T-helper 1 cell (primary cell): ENCODE measurements around the gene CNTNAP1.
"Not testable (repeated sequence)": the region's sequence is repeated elsewhere in the genome, so short reads cannot be mapped to it uniquely, and the experiment has no call there.

Experiments used
- DNase-seq, 5 donors: peaks; one replicate each; pipeline ENCODE4 v3.0.0-alpha.2; 2012 to 2020

The CNTNAP1 gene

DNA sequence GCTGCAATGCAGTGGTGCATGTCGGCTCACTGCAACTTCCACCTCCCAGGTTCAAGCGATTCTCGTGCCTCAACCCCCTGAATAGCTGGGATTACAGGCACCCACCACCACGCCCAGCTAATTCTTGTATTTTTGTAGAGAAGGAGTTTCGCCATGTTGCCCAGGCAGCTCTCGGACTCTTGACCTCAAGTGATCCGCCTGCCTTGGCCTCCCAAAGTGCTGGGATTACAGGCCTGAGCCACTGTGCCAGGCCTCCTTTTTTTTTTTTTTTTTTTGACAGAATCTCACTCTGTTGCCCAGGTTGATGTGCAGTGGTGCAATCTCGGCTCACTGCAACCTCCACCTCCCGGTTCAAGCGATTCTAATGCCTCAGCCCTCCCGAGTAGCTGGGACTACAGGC is 60.6 kb downstream of the CNTNAP1 start:
- not testable (repeated sequence) for DNase-seq

GRCh38 chr17:42743595-42744282 is 61.4 kb downstream of the CNTNAP1 start:
- DNase-seq: no peak

GRCh38 chr17:42744283-42744805 is 62.0 kb downstream of the CNTNAP1 start:
- DNase-seq: peak; percentile 56 to 67 (median 62)

DNA sequence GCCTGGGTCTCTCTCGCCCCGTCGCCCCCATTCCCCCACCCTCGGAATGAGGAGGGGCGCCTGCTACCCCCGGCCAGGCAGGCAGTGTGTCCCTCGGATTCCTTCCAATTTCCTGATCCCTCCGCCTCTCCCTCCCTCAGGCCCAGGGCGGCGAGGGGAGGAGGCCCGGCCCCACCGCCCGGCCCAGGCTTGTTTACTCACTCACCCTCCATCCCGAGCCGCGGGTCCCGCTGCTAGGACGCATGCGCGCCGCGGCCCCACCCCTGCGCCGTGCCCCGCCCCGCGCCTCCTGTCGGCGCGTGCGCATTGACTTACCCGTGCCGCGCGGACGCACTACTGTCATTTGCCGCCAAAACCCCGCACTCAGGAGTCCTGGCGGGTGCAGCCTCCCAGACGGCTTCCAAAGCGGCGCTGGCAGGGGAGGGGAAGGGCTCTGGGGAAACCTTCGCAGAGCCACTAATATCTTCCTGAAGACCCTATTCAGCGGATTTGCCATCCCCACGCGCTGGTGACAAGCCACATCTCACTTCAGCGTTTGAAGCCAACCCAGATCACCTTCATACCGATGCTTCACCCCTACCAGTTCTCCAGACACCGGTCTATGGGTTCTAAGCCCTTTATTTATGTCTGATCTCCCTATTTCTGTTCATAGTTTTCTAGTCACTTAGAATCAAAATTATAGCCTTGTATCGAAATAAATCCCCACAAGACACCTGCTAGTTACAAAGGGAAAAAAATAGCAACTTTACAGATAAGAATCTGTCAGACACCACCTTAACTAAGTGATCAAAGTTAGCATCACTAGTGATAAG is 62.7 kb downstream of the CNTNAP1 start, which contains the start of gene EZH1:
TSS of gene EZH1 (minus strand) at position 235 of the 812 bp plus-strand sequence. CDS start 16,099 bp downstream, outside the sequence.
- DNase-seq: peak; percentile 86 to 93 (median 87)

DNA sequence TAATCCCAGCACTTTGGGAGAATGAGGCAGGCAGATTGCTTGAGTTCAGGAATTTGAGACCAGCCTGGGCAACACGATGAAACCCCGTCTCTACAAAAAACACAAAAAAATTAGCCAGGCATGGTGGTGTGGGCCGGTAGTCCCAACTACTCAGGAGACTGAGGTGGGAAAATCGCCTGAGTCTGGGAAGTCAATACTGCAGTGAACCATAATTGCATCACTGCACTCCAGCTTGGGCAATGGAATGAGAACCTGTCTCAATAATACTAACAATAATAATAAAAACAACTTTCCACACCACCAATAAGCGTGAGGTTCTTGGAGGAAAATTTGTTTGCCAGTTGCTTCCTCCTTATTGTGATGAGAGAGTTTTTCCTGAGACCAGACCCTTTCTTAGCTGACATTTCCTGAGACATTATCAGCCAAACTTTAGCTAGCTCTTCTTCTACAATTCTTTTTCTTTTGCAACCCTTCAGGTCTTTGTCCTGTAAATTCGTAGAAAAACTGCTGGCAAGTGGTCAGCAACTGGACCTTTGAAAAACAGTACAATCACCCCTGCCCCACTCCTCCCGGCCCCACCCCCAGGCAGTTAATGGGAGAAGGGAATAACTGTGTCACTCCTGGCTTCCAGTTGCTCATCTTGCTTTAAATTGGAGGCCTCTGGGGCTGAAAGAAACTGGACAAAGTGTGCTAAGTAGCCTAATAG is 66.0 kb downstream of the CNTNAP1 start:
- no peak for DNase-seq

GRCh38 chr17:42748908-42749798 is 66.8 kb downstream of the CNTNAP1 start:
- no peak for DNase-seq
